ENCODE measurements around the gene VPS35L. TPM values are rescaled to one million over a fixed set of nuclear protein-coding genes. Genes with fewer than 3 reads are reported as not detected.

VPS35L gene
- total RNA-seq, 1 donor from 2014 or later, result 56.8 TPM

- DNase-seq (ENCODE audit: low spot score), result no peak
Measured at GRCh38 chr16:19746561-19746960, 191.1 kb downstream of the VPS35L start.

DNA sequence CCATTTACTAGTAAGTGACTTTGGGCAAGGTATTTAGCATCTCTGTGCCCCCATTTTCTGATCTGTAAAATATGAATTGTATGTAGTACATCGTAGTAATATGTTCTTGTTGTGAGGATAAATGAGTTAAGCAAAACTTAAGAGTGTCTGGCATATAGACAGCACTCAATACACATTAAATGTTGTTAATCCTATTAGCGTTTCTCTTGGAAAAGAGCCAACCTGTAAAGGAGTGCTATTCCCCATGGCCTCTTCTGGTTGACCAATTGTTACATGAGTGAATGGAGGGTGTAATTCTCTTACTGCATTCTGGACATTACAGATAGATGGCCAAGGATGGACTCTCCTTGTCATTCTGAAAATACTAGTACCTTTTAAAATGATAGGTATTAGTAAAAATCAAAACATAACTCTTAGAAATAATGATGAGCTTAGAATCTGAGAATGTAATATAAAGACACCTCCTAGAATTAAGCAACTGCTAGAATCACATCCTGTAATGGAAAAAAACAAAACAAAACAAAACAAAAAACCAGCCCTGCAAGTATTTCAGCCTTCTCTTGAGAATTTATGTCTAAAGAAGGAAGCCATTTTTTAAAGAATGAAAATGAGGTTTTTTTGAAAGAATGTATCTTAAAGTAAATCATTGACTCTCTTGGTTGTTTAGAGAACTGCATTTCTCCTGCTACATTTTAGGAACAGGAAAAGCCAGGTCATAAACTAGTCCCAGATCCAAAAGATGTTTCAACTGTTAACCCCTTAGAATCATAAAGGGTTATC is 193.1 kb downstream of the VPS35L start:
- no peak for DNase-seq (ENCODE audit: low spot score)

DNA sequence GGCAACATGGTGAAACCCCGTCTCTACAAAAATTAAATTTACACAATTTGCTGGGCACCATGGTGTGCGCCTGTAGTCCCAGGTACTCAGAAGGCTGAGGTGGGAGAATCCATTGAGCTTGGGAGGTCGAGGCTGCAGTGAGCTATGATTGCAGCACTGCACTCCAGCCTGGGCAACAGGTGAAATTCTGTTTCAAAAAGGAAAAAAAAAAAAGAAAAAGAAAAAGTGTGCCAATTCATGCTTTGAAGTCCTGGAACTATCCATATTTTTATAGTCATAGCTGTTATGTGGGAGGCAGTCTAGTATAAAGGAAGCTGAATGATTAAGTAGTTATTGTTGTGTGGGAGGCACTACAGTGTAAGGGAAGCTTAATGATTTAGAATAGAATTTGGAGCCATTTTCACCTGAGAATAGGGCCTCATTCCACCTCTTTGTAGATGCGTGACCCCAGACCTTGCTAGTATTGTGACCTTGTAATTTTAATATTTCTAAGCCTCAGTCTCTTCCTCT is 194.1 kb downstream of the VPS35L start:
- DNase-seq (ENCODE audit: low spot score), result no peak

Other genes with a start within 250 kb of the VPS35L start
- 46.8 TPM for gene TMC5, start 137.8 kb upstream of the VPS35L start, total RNA-seq
- 68.8 TPM for gene GDE1, start 33.6 kb upstream of the VPS35L start, total RNA-seq
- gene CCP110, start 31.8 kb upstream of the VPS35L start, total RNA-seq, result 14.7 TPM
- 15.1 TPM for gene KNOP1, start 162.5 kb downstream of the VPS35L start, total RNA-seq
- gene IQCK, start 162.6 kb downstream of the VPS35L start, total RNA-seq, result 23.7 TPM